ENCODE data around the gene PAK1IP1.
A peak's percentile ranks its signal among the peaks of the same experiment; 100 is the strongest.
"Not testable (repeated sequence)": the region's sequence is repeated elsewhere in the genome, so short reads cannot be mapped to it uniquely, and the experiment has no call there.

PAK1IP1 gene

GRCh38 chr6:10695086-10695657 is 400 bp downstream of the PAK1IP1 start:
- no peak for DNase-seq

- DNase-seq = no peak
Measured at GRCh38 chr6:10696655-10697054, 1.9 kb downstream of the PAK1IP1 start.

GRCh38 chr6:10713962-10714361 is 19.2 kb downstream of the PAK1IP1 start:
- DNase-seq = no peak

- DNase-seq = peak; percentile 40
Measured at GRCh38 chr6:10719296-10719963, 24.7 kb downstream of the PAK1IP1 start.

- DNase-seq = no peak
Measured at GRCh38 chr6:10719964-10720264, 25.1 kb downstream of the PAK1IP1 start.

- peak; percentile 53 for DNase-seq
Measured at GRCh38 chr6:10720265-10720959, 25.6 kb downstream of the PAK1IP1 start.

GRCh38 chr6:10720960-10721849 is 26.4 kb downstream of the PAK1IP1 start:
- DNase-seq = peak; percentile 22

- no peak for DNase-seq
Measured at GRCh38 chr6:10721850-10722569, 27.2 kb downstream of the PAK1IP1 start.

- no peak for DNase-seq
Measured at GRCh38 chr6:10722570-10722819, 27.7 kb downstream of the PAK1IP1 start.

- peak; percentile 83 for DNase-seq
Measured at GRCh38 chr6:10722820-10723566, 28.2 kb downstream of the PAK1IP1 start, which contains the start of gene TMEM14C. TMEM14C (plus strand) TSS chr6:10723070; CDS start chr6:10724614, 1,544 bp downstream.

GRCh38 chr6:10723567-10723881 is 28.8 kb downstream of the PAK1IP1 start:
- no peak for DNase-seq

- DNase-seq = no peak
Measured at GRCh38 chr6:10725044-10725443, 30.3 kb downstream of the PAK1IP1 start.

GRCh38 chr6:10725716-10726115 is 30.9 kb downstream of the PAK1IP1 start:
- no peak for DNase-seq

- no peak for DNase-seq
Measured at GRCh38 chr6:10730254-10730653, 35.5 kb downstream of the PAK1IP1 start.

GRCh38 chr6:10733151-10733715 is 38.5 kb downstream of the PAK1IP1 start:
- peak; percentile 51 for DNase-seq

- no peak for DNase-seq
Measured at GRCh38 chr6:10733863-10734262, 39.1 kb downstream of the PAK1IP1 start.

GRCh38 chr6:10736731-10737130 is 42.0 kb downstream of the PAK1IP1 start:
- no peak for DNase-seq

- DNase-seq = no peak
Measured at GRCh38 chr6:10740061-10740460, 45.3 kb downstream of the PAK1IP1 start.

- not testable (repeated sequence) for DNase-seq
Measured at GRCh38 chr6:10741643-10742042, 46.9 kb downstream of the PAK1IP1 start.

GRCh38 chr6:10742251-10742650 is 47.5 kb downstream of the PAK1IP1 start:
- DNase-seq = no peak

- no peak for DNase-seq
Measured at GRCh38 chr6:10743515-10743914, 48.7 kb downstream of the PAK1IP1 start.

- no peak for DNase-seq
Measured at GRCh38 chr6:10745116-10745515, 50.3 kb downstream of the PAK1IP1 start.

Measured in CD4-positive, alpha-beta T cell treated with Interleukin-4 for 4 hours (primary cell).